Kasumi-1 (cell line): ENCODE measurements around the gene ATAD3B.
"Not testable (repeated sequence)": the region's sequence is repeated elsewhere in the genome, so short reads cannot be mapped to it uniquely, and the experiment has no call there.

ENCODE experiments used
- DNase-seq, 2 experiments: peaks; one replicate each; lab custom pipeline; 2025; lab: John Stamatoyannopoulos, UW

The ATAD3B gene

GRCh38 chr1:1533176-1533893 is 61.8 kb downstream of the ATAD3B start:
- DNase-seq: not testable (repeated sequence)

GRCh38 chr1:1533894-1534291 is 62.3 kb downstream of the ATAD3B start:
- not testable (repeated sequence) for DNase-seq

GRCh38 chr1:1534401-1535154 is 63.0 kb downstream of the ATAD3B start:
- no peak for DNase-seq

GRCh38 chr1:1535201-1536018 is 63.8 kb downstream of the ATAD3B start:
- DNase-seq: no peak

- DNase-seq: no peak
Measured at GRCh38 chr1:1536019-1536937, 64.7 kb downstream of the ATAD3B start.

- DNase-seq: no peak
Measured at GRCh38 chr1:1536938-1537546, 65.5 kb downstream of the ATAD3B start.

GRCh38 chr1:1537626-1538250 is 66.2 kb downstream of the ATAD3B start:
- no peak for DNase-seq

- DNase-seq: no peak
Measured at GRCh38 chr1:1538334-1538733, 66.8 kb downstream of the ATAD3B start.

GRCh38 chr1:1538989-1539309 is 67.4 kb downstream of the ATAD3B start:
- DNase-seq: no peak

- DNase-seq: no peak
Measured at GRCh38 chr1:1539310-1540089, 67.9 kb downstream of the ATAD3B start.

- no peak for DNase-seq
Measured at GRCh38 chr1:1540090-1540817, 68.7 kb downstream of the ATAD3B start, which contains the start of gene TMEM240. Gene TMEM240, minus strand, starts transcription at chr1:1540624. Its CDS starts 278 bp downstream, at chr1:1540346.

GRCh38 chr1:1540818-1541628 is 69.5 kb downstream of the ATAD3B start:
- no peak for DNase-seq

- no peak for DNase-seq
Measured at GRCh38 chr1:1541956-1542765, 70.6 kb downstream of the ATAD3B start.

- no peak for DNase-seq
Measured at GRCh38 chr1:1542766-1543705, 71.5 kb downstream of the ATAD3B start.

GRCh38 chr1:1543706-1544099 is 72.1 kb downstream of the ATAD3B start:
- no peak for DNase-seq

- no peak for DNase-seq
Measured at GRCh38 chr1:1544544-1544943, 73.0 kb downstream of the ATAD3B start.
